Subcutaneous adipose tissue (tissue), 4 donors: ENCODE data around the gene LSM14A. TPM values are rescaled to one million over a fixed set of nuclear protein-coding genes. Genes with fewer than 3 reads are reported as not detected.

ENCODE experiments used
- CTCF ChIP-seq: fragments of 450-650 bp; IDR thresholded peaks from one replicate; pipeline ENCODE4 v1.5.1; 2016; ENCODE audit warnings: low read depth, mild to moderate bottlenecking, control low read depth, antibody characterized with exemption, moderate library complexity
- total RNA-seq, 4 donors: library from RNA; depleted of rRNA; stranded (reverse); fragments of >200 nt; gene quantifications; one replicate each; pipeline ENCODE4 v1.1.0, GENCODE V29; 2016

The LSM14A gene
- total RNA-seq, 4 donors from 2014 or later = 60.9 to 113 (median 89.1) TPM

GRCh38 chr19:34180709-34181108, 8.4 kb downstream of the LSM14A start:
- TF ChIP-seq CTCF = no peak

GRCh38 chr19:34181111-34181864, 9.0 kb downstream of the LSM14A start:
- no peak for TF ChIP-seq CTCF

GRCh38 chr19:34182125-34182524, 9.8 kb downstream of the LSM14A start:
- no peak for TF ChIP-seq CTCF

GRCh38 chr19:34184880-34185491, 12.7 kb downstream of the LSM14A start:
- TF ChIP-seq CTCF = no peak

GRCh38 chr19:34186205-34186604, 13.9 kb downstream of the LSM14A start:
- TF ChIP-seq CTCF = no peak

GRCh38 chr19:34187011-34187410, 14.7 kb downstream of the LSM14A start:
- no peak for TF ChIP-seq CTCF

- TF ChIP-seq CTCF = no peak
These were observed 16.1 kb downstream of the LSM14A start for GRCh38 chr19:34188408-34188807.
